SKM-1 (cell line): ENCODE results near the gene NEK5.
"Not testable (repeated sequence)": the region's sequence is repeated elsewhere in the genome, so short reads cannot be mapped to it uniquely, and the experiment has no call there.

Experiments used
- DNase-seq: peaks from one replicate; lab custom pipeline; 2025; ENCODE audit not compliant: unreplicated experiment; lab: John Stamatoyannopoulos, UW

Gene NEK5

GRCh38 chr13:52128714-52129700, at the start of gene NEK5:
Gene NEK5 (minus strand): TSS chr13:52129073. CDS start chr13:52127482, 1,591 bp downstream.
- peak; percentile 30 for DNase-seq

GRCh38 chr13:52177276-52177675, 48.4 kb upstream of the NEK5 start:
- DNase-seq: no peak

GRCh38 chr13:52173970-52174369, 45.1 kb upstream of the NEK5 start:
- DNase-seq: peak; percentile 39

GRCh38 chr13:52173373-52173772, 44.5 kb upstream of the NEK5 start:
- no peak for DNase-seq

DNA sequence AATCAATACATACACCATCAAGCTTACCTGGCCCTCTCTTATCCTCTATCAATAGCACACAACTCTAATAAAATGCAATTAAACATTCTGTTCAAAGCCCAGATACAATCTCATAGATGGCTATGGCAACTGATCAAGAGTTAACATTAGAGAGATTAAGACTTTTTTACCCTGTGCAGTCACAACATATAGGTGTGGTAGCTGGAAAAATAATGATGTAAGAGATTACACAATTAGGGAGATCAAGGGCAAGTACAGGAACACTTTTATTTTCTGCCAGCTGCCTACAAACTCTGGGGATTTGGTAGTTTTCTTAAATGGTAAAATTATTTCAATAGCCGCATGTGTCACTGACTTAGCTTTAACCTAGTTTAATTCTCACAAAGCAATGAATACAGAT, 42.8 kb upstream of the NEK5 start:
- DNase-seq: not testable (repeated sequence)

- not testable (repeated sequence) for DNase-seq
These were observed 42.0 kb upstream of the NEK5 start for GRCh38 chr13:52170828-52171391.

DNA sequence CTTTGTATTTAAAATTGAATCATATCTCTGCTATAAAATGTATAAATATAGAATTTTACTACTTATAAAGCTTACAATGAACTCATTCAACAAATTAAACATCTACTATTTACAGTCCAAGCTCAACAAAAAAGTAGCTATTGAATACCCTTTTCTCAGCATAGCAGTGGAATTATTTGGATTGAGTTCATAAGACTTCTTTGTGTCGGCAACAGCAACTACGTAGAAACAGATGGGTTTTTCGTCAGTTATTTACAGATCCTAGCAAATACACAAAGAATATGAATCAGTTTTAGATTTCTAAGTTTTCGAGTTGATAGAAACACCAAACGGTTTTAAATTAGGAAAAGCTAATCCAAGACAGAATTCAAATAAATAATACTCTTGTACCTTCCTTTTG, 41.0 kb upstream of the NEK5 start:
- no peak for DNase-seq

DNA sequence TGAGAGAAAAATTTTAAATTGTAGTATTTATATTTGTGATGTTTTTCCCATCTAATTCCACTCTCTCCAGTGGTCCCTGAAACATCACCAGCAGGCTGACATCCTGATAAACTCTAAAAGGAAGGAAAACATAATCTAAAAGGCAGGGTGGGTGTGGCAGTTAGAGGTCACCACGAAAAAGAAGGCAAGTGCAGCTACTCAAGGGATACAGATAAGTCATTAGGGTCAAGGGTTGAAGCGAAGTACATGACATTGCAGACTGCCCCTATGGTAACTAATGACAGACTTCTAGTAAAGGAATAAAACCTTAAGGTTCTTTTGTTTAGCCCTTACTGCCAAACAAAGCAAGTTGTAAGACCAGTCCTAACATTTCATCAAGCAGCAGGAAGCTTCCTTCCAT, 36.5 kb upstream of the NEK5 start:
- no peak for DNase-seq

DNA sequence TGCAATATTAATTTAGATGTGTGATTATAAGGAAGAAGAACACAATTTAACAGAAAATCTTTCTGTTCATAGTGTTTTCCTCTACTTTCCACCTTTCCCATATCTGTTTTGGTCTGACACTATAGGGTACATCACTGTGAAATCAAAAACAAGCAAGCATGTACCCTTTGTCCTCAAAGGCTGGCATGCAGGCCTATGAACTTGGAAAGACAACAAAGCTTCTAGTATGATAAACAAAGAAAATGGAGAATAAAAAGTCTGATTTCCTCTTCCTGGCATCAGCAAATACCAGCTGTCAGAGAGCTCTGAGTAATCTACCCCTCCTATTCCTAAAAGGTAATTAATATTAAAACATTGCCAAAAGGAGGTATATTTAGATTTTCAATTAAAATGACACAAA, 36.1 kb upstream of the NEK5 start:
- DNase-seq: no peak

DNA sequence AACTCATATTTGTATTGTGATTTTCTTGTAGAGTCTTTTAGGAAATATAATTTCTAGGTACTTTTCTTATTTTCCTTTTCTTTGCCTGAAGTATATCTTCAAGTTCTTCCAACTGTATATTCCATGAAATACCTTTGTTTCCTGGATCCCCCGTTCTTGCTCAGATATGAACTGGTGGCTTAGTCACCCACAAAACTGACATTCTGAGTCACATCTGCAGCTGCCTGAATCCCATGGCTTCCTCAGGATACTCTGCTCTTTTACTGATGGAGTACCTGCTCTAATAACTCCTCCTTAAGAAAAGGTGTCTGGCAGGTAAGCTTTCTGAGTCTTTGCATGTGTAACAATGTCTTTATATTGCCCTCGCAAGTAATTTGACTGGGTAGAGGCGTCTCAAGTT, 35.0 kb upstream of the NEK5 start:
- not testable (repeated sequence) for DNase-seq

GRCh38 chr13:52162279-52163101, 33.6 kb upstream of the NEK5 start:
- no peak for DNase-seq

DNA sequence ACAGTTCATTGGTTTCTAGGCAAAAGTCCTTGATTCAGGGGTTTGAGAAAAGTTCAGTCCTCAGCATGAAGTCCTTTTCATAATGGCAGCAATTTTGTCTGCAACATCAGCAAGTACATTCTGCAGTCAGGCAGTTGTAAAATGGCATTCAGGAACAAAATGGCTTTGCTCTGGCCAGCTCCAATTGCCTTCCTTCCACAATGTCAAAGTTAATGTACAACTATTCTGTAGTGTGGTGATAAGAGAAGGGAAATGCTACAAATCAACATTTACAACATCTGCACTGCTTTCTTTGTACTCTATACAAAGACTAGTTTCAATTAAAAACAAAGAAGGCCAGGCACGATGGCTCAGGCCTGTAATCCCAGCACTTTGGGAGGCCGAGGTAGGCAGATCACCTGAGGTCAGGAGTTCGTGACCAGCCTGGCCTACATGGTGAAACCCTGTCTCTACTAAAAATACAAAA, 32.3 kb upstream of the NEK5 start:
- no peak for DNase-seq

- no peak for DNase-seq
These were observed 31.6 kb upstream of the NEK5 start for GRCh38 chr13:52160506-52160905.

- no peak for DNase-seq
These were observed 31.2 kb upstream of the NEK5 start for GRCh38 chr13:52160053-52160452.

DNA sequence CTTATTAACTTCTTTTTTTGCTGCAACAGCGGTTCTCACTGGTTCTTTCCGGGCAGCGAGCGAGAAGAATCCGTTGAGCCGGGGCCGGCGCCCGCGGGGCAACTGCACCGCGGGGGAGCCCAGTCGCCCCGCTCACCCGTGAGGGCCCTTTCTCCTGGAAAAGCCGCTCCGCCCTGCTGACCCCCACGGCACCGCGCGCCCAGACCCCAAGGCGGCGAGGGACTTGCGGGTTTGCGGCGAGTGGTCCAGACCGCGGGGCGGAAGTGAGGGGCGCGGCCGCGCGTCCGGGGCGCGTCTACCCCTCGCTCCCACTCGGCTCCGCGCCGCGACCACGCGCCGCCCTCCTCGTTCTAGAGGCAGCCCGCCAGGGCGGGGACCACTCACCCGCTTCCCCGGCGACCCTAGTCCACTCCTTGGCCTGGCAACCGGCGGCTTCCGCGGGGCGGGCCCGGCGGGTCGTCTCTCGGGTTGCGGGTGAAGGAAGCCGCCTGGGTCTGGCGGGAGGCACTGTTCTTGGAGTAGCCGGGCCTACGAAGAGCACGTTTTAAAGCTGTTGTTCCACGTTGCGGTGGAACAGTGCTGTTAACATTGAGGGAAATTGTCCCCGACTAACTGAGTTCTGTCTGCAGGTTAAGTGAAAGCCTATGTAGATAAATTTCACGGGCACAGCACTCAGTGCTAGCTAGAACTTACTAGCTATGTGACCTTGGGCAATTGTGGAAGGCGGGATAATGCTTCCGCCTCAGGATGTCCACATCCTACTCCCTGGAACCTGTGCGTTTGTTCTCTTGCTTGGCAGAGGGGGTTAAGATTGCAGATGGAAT, 30.5 kb upstream of the NEK5 start, which contains the start of gene NEK3:
TSS of gene NEK3 (minus strand) at position 439 of the 824 bp plus-strand sequence. CDS start 3,406 bp downstream, outside the sequence.
- peak; percentile 67 for DNase-seq

DNA sequence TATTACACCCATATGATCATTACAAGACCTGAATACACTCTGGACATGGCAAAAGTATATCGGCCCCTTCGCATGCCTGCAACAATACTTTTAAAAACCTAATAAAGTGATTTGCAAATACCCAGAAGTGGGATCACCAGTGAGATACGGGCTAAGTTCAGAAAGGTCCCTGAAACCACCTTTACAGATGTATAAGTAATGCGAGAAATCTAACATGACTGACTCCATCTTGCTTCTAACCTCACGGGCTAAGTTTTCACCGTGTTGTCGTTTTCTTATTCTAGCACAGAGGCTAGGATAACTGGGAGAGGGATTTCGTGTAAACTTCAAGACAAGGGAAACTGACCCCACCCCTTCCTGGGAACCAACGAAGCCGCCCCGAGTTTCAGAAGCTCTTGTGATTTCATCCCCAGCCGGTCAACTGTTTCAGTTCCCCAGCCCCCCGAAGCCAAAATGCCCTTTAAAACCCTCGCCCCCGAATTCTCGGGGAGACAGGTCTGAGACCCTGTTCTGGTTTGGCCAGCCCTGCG, 29.8 kb upstream of the NEK5 start:
- DNase-seq: no peak

DNA sequence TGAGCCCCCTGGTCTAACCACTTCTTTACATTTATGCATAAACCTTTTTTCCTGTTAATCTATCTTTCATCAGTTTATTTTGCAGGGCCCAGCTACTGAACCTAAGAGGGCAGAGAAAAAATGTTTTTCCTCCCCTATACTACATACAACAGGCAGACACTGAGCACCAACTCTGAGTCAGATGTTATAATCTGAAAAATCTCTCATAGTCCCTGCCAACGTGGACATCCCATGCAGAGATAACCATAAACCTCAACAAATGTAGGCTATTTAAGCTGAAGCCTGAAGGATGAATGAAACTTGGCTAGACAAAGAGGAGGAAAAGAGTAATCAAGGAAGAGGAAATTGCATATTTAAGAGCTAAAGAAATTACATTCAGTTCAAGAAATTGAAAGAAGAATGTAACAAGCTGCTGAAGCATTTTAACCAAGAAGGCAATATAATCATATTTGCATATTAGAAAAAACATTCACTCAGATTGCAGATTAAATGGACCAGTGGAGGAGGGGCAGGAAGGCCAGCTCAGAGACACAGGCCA, 27.9 kb upstream of the NEK5 start:
- DNase-seq: no peak

DNA sequence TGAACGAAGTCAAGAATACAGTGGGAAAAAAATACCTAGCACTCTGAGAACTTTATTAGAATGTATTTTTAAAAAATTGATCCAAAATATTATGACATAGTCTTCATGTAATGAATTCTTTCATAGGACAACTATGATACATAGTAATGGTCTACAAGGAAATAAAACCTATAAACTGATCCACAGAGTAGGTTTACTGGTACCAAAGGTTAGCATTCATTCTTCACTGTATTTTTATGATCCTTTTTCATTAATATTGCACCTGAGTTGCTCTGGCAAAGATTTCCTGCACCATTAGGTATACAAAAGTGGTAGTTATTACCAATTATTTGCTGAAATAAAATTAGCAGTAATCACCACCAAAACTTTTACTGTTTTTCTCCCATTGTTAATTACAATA, 26.3 kb upstream of the NEK5 start:
- no peak for DNase-seq

- DNase-seq: no peak
These were observed 18.4 kb upstream of the NEK5 start for GRCh38 chr13:52147225-52147624.

- no peak for DNase-seq
These were observed 12.4 kb upstream of the NEK5 start for GRCh38 chr13:52141299-52141698.
